ENCODE results near the gene PER1. TPM values are rescaled to one million over a fixed set of nuclear protein-coding genes. Genes with fewer than 3 reads are reported as not detected.

Gene PER1
- total and polyA plus RNA-seq, 2 of the 13 experiments (the other 11 are each of a cell fraction or from before 2014, with no cell fraction given): 2.6 to 3.6 TPM

- TF ChIP-seq, protein P1, sequence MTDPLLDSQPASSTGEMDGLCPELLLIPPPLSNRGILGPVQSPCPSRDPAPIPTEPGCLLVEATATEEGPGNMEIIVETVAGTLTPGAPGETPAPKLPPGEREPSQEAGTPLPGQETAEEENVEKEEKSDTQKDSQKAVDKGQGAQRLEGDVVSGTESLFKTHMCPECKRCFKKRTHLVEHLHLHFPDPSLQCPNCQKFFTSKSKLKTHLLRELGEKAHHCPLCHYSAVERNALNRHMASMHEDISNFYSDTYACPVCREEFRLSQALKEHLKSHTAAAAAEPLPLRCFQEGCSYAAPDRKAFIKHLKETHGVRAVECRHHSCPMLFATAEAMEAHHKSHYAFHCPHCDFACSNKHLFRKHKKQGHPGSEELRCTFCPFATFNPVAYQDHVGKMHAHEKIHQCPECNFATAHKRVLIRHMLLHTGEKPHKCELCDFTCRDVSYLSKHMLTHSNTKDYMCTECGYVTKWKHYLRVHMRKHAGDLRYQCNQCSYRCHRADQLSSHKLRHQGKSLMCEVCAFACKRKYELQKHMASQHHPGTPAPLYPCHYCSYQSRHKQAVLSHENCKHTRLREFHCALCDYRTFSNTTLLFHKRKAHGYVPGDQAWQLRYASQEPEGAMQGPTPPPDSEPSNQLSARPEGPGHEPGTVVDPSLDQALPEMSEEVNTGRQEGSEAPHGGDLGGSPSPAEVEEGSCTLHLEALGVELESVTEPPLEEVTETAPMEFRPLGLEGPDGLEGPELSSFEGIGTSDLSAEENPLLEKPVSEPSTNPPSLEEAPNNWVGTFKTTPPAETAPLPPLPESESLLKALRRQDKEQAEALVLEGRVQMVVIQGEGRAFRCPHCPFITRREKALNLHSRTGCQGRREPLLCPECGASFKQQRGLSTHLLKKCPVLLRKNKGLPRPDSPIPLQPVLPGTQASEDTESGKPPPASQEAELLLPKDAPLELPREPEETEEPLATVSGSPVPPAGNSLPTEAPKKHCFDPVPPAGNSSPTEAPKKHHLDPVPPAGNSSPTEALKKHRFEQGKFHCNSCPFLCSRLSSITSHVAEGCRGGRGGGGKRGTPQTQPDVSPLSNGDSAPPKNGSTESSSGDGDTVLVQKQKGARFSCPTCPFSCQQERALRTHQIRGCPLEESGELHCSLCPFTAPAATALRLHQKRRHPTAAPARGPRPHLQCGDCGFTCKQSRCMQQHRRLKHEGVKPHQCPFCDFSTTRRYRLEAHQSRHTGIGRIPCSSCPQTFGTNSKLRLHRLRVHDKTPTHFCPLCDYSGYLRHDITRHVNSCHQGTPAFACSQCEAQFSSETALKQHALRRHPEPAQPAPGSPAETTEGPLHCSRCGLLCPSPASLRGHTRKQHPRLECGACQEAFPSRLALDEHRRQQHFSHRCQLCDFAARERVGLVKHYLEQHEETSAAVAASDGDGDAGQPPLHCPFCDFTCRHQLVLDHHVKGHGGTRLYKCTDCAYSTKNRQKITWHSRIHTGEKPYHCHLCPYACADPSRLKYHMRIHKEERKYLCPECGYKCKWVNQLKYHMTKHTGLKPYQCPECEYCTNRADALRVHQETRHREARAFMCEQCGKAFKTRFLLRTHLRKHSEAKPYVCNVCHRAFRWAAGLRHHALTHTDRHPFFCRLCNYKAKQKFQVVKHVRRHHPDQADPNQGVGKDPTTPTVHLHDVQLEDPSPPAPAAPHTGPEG (CRISPR knock-in tag; IDR thresholded peaks at IDR 0.05): no peak
- TF ChIP-seq, protein P2, sequence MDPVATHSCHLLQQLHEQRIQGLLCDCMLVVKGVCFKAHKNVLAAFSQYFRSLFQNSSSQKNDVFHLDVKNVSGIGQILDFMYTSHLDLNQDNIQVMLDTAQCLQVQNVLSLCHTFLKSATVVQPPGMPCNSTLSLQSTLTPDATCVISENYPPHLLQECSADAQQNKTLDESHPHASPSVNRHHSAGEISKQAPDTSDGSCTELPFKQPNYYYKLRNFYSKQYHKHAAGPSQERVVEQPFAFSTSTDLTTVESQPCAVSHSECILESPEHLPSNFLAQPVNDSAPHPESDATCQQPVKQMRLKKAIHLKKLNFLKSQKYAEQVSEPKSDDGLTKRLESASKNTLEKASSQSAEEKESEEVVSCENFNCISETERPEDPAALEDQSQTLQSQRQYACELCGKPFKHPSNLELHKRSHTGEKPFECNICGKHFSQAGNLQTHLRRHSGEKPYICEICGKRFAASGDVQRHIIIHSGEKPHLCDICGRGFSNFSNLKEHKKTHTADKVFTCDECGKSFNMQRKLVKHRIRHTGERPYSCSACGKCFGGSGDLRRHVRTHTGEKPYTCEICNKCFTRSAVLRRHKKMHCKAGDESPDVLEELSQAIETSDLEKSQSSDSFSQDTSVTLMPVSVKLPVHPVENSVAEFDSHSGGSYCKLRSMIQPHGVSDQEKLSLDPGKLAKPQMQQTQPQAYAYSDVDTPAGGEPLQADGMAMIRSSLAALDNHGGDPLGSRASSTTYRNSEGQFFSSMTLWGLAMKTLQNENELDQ (CRISPR knock-in tag; IDR thresholded peaks at IDR 0.05; ENCODE audit: borderline replicate concordance): no peak
- no peak for TF ChIP-seq EP300 (IDR thresholded peaks at IDR 0.05; ENCODE audit: low read depth in 2 of 2, low read length in 2 of 2)
- no peak for TF ChIP-seq EP300 (CRISPR knock-in tag; IDR thresholded peaks at IDR 0.05; ENCODE audit: borderline replicate concordance)
- no peak for TF ChIP-seq YEATS4 (CRISPR knock-in tag; IDR thresholded peaks at IDR 0.05; ENCODE audit: borderline replicate concordance)
- 0 out of 2 replicates have a peak, but pooled peaks have one; percentile 14 for TF ChIP-seq PRDM4 (CRISPR knock-in tag; IDR thresholded peaks at IDR 0.05; ENCODE audit: borderline replicate concordance)
- peak; percentile 100 for TF ChIP-seq ZNF24 (IDR thresholded peaks at IDR 0.05)
- no peak for TF ChIP-seq HNRNPH1 (optimal IDR thresholded peaks at IDR 0.05; ENCODE audit: low read depth, low read length)
- peak; percentile 40; the same call in 1 of the 2 replicates for TF ChIP-seq GABPB1 (CRISPR knock-in tag; IDR thresholded peaks at IDR 0.05)
- no peak; the same call in 1 of the 2 replicates for TF ChIP-seq SNAI1 (CRISPR knock-in tag; IDR thresholded peaks at IDR 0.05; ENCODE audit: borderline replicate concordance)
- peak; percentile 42; the same call in 1 of the 3 replicates for TF ChIP-seq MXI1 (IDR thresholded peaks at IDR 0.05; ENCODE audit: borderline replicate concordance, low read depth, low read length)
- no peak for TF ChIP-seq SAFB2 (CRISPR knock-in tag; IDR thresholded peaks at IDR 0.05; ENCODE audit: borderline replicate concordance, low read depth)
- no peak for TF ChIP-seq ZBTB39 (CRISPR knock-in tag; IDR thresholded peaks at IDR 0.05)
- no peak for TF ChIP-seq U2AF1 (optimal IDR thresholded peaks at IDR 0.05; ENCODE audit: low read depth, low read length)
- TF ChIP-seq CEBPG (CRISPR knock-in tag; IDR thresholded peaks at IDR 0.05): no peak
Observed at GRCh38 chr17:8118769-8119580, 33.2 kb downstream of the PER1 start (continued).

Measured in HepG2 (cell line).